C4-2B (cell line): ENCODE measurements around the gene MAGI3.

Experiments used
- CTCF ChIP-seq: fragments of 450-650 bp; conservative IDR thresholded peaks from 2 replicates; pipeline ENCODE4 v1.5.1; 2017; ENCODE audit warnings: mild to moderate bottlenecking
- ZFX ChIP-seq: fragments of 450-650 bp; IDR thresholded peaks from 2 replicates; pipeline ENCODE4 v1.6.1; 2017

- TF ChIP-seq CTCF: no peak
- TF ChIP-seq ZFX: no peak
These were observed 142.7 kb downstream of the MAGI3 start for GRCh38 chr1:113533061-113533460.
